Activated CD8-positive, alpha-beta T cell treated with anti-CD3 and anti-CD28 coated beads for 36 hours (primary cell): ENCODE data around the gene DNAJC4. TPM values are rescaled to one million over a fixed set of nuclear protein-coding genes. Genes with fewer than 3 reads are reported as not detected.

Experiments
- ATAC-seq: fragments of 200-7000 bp; cut with Tn5 transposase; one replicate; pipeline ENCODE4 v1.10.0; 2021; ENCODE audit warnings: mild to moderate bottlenecking, moderate library complexity
- CTCF ChIA-PET: fragments of 350-600 bp; sonication (Branson Sonifier 250); formaldehyde crosslinking; loops from one replicate; lab custom pipeline; 2021; ENCODE audit warnings: antibody characterized with exemption; lab: Charles Lee
- POLR2A ChIA-PET: fragments of 350-600 bp; sonication (Branson Sonifier 250); formaldehyde crosslinking; loops from one replicate; lab custom pipeline; 2021; ENCODE audit warnings: antibody characterized with exemption; lab: Charles Lee
- DNase-seq: peaks from one replicate; pipeline ENCODE4 v3.0.0-alpha.2; 2020
- H3K27ac Mint-ChIP-seq: one replicate; pipeline ENCODE4 v1.8.0; 2021; ENCODE audit warnings: mild to moderate bottlenecking, mixed read lengths
- H3K27me3 Mint-ChIP-seq: one replicate; pipeline ENCODE4 v1.8.0; 2021; ENCODE audit warnings: mixed read lengths
- H3K36me3 Mint-ChIP-seq: one replicate; pipeline ENCODE4 v1.8.0; 2021; ENCODE audit warnings: low read depth, mixed read lengths
- H3K4me1 Mint-ChIP-seq: one replicate; pipeline ENCODE4 v1.8.0; 2021; ENCODE audit warnings: low read depth, mixed read lengths
- H3K4me3 Mint-ChIP-seq: one replicate; pipeline ENCODE4 v1.8.0; 2021; ENCODE audit warnings: mild to moderate bottlenecking, moderate library complexity, mixed read lengths
- H3K9me3 Mint-ChIP-seq: one replicate; pipeline ENCODE4 v1.8.0; 2021; ENCODE audit warnings: mixed read lengths
- intact Hi-C: fragments of 100-400 bp; cut with micrococcal nuclease; formaldehyde crosslinking; loops from one replicate; pipeline ENCODE4 v1.10.0; 2022
- total RNA-seq, 2 experiments: library from RNA; stranded (reverse); gene quantifications; one replicate each; pipeline ENCODE4 v1.2.3, GENCODE V29; 2021
- TF ChIP-seq, protein P1 (sequence below): fragments of 200-600 bp; IDR thresholded peaks from one replicate; pipeline ENCODE4 v1.8.0; 2022; ENCODE audit warnings: antibody characterized with exemption, mild to moderate bottlenecking

DNAJC4 gene
- total RNA-seq, 2 experiments from 2014 or later: 25.8 to 26.1 TPM

DNA sequence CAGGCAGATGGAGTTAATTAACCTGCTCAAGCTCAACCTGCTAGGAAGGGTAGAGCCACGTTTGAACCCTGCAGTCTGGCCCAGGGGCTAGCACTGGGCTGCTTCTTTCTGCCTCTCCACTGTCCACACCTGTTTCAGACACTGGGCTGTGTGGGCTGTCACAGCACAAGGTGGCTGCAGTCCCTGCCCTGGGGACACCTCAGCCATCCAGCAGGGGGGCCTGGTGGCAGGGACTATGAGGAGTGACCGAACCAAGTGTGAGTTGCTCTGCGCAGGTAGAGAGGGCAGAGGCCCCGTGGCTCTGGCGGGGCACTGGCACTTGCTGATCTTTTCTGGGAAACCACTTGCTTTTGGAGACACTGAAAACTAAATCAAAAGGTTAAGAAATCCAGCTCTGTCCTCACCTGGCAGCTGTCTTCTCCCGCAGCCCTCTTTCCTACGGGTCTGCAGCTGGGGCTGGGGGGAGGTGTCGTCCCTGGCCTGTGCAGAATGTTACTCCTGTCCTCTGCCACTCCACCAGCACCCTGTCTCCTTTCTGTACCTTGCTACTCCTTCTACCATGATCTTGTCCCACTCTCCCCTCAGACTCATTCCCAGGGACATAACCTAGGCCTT lies 48.3 kb downstream of the DNAJC4 start:
- CTCF ChIA-PET: interaction anchor here (1.4 to 3.4 kb wide), 3 partner anchors 23 to 74 kb away, joined by 3 to 15 read pairs (median 4); partner anchors contain the start of gene CATSPERZ
- intact Hi-C loops: no loop called here
- H3K9me3 Mint-ChIP-seq: no peaks in the 10 kb centered on the region
- ATAC-seq (no peak), DNase-seq (no peak)
- POLR2A ChIA-PET: interaction anchor here (3.1 kb wide), 1 partner anchor 8 kb away, joined by 9 read pairs; no protein-coding TSS in a partner anchor
- peaks cover 4% of the 10 kb centered on the region for H3K4me1 Mint-ChIP-seq
- no peaks in the 10 kb centered on the region for H3K27me3 Mint-ChIP-seq
- H3K27ac Mint-ChIP-seq: no peak overlapping the region
- TF ChIP-seq, protein P1, sequence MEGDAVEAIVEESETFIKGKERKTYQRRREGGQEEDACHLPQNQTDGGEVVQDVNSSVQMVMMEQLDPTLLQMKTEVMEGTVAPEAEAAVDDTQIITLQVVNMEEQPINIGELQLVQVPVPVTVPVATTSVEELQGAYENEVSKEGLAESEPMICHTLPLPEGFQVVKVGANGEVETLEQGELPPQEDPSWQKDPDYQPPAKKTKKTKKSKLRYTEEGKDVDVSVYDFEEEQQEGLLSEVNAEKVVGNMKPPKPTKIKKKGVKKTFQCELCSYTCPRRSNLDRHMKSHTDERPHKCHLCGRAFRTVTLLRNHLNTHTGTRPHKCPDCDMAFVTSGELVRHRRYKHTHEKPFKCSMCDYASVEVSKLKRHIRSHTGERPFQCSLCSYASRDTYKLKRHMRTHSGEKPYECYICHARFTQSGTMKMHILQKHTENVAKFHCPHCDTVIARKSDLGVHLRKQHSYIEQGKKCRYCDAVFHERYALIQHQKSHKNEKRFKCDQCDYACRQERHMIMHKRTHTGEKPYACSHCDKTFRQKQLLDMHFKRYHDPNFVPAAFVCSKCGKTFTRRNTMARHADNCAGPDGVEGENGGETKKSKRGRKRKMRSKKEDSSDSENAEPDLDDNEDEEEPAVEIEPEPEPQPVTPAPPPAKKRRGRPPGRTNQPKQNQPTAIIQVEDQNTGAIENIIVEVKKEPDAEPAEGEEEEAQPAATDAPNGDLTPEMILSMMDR: no peak
- no peak overlapping the region for H3K4me3 Mint-ChIP-seq
- H3K36me3 Mint-ChIP-seq: peaks cover 6% of the 10 kb centered on the region

DNA sequence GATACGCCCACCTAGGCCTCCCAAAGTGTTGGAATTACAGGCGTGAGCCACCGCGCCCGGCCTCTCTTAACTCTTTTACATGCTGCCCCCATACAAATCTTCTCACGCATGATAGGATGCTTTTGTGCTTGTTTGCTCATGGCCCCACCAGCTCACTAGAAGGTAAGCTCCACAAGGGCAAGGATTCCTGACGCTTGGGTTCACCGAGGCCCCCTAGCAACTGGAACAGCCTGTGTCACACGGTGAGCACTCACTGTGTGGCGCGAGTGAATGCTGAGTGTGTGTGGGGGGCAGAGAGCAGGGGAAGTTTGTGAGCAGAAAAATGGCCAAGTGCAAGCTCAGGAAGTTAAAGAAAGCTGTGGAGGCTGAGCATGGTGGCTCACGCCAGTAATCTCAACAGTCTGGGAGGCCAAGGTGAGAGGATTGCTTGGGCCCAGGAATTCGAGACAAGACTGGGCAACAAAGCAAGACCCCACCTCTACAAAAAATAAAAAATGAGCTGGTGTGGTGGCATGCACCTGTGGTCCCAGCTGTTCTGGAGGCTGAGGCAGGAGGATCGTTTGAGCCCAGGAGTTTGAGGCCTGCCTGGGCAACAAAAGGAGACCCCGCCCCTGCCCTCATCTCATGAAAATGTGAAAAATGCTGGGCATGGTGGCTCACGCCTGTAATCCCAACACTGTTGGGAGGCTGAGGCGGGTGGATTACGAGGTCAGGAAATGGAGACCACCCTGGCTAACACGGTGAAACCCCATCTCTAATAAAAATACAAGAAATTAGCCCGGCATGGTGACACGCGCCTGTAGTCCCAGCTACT lies 51.8 kb downstream of the DNAJC4 start:
- no peaks in the 10 kb centered on the region for H3K27me3 Mint-ChIP-seq
- no peaks in the 10 kb centered on the region for H3K9me3 Mint-ChIP-seq
- H3K4me1 Mint-ChIP-seq: peaks cover 15% of the 10 kb centered on the region
- no peak for DNase-seq
- H3K36me3 Mint-ChIP-seq: peaks cover 6% of the 10 kb centered on the region
- CTCF ChIA-PET: interaction anchor here (0.8 to 8.1 kb wide), 4 partner anchors 21 to 78 kb away, joined by 3 to 77 read pairs (median 4); partner anchors contain the start of genes CATSPERZ, ESRRA, PRDX5 and TRMT112
- TF ChIP-seq, protein P1: no peak
- POLR2A ChIA-PET: interaction anchor here (0.6 to 4.7 kb wide), 3 partner anchors 11 to 22 kb away, joined by 3 to 47 read pairs (median 6); no protein-coding TSS in a partner anchor
- ATAC-seq: no peak
- no peak overlapping the region for H3K4me3 Mint-ChIP-seq
- intact Hi-C loops: no loop called here
- H3K27ac Mint-ChIP-seq: no peak overlapping the region

DNA sequence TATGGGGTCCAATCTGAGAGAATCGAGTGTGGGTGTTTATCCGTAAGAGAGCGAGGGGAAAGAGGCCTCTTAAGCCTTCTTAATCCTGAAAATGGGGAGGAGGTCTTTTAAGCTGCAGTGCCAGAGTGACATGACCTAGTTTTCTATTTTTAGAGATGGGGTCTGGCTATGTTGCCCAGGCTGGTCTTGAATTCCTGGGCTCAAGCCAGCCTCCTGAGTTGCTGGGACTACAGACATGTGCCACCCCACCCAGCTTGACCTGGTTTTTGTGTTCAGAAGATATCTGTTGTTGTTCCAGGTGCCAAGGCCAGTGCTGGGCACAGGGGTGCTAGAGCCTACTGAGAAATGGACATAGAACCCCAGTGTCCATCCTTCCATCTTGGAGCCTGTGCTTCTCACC lies 52.7 kb downstream of the DNAJC4 start:
- intact Hi-C loops: no loop called here
- H3K27me3 Mint-ChIP-seq: no peaks in the 10 kb centered on the region
- DNase-seq (no peak), ATAC-seq (no peak)
- POLR2A ChIA-PET: interaction anchor here (0.9 to 4.7 kb wide), 6 partner anchors 8 to 76 kb away, joined by 3 to 47 read pairs (median 4); partner anchors contain the start of genes CATSPERZ and FERMT3
- H3K9me3 Mint-ChIP-seq: no peaks in the 10 kb centered on the region
- CTCF ChIA-PET: interaction anchor here (1.0 to 8.1 kb wide), 5 partner anchors 11 to 35 kb away, joined by 3 to 77 read pairs (median 3); partner anchors contain the start of genes CATSPERZ, ESRRA, PRDX5 and TRMT112
- no peak overlapping the region for H3K27ac Mint-ChIP-seq
- H3K36me3 Mint-ChIP-seq: peaks cover 6% of the 10 kb centered on the region
- TF ChIP-seq, protein P1: no peak
- peaks cover 15% of the 10 kb centered on the region for H3K4me1 Mint-ChIP-seq
- peak overlapping the region; percentile 27 for H3K4me3 Mint-ChIP-seq

Other genes with a start within 250 kb of the DNAJC4 start
- 10 to 100 TPM; 70.1 to 73.9 TPM for gene OTUB1, start 244.1 kb upstream of the DNAJC4 start, total RNA-seq
- gene FLRT1, start 194.6 kb upstream of the DNAJC4 start, total RNA-seq: not detected
- gene MACROD1, start 64.4 kb upstream of the DNAJC4 start, total RNA-seq: 10 to 100 TPM; 38.7 to 38.8 TPM
- gene STIP1, start 44.4 kb upstream of the DNAJC4 start, total RNA-seq: 100 to 1,000 TPM; 396 to 416 TPM
- 100 to 1,000 TPM; 210 to 214 TPM for gene FERMT3, start 23.8 kb upstream of the DNAJC4 start, total RNA-seq
- gene TRPT1, start 4.4 kb upstream of the DNAJC4 start, total RNA-seq: 10 to 100 TPM; 33.7 to 41.5 TPM
- gene NUDT22, start 4.3 kb upstream of the DNAJC4 start, total RNA-seq: 10 to 100 TPM; 66.0 to 69.2 TPM
- gene VEGFB, start 4.0 kb downstream of the DNAJC4 start, total RNA-seq: 100 to 1,000 TPM in 1 of 2 experiments, 10 to 100 TPM in 1; 86.6 to 104 TPM
- gene FKBP2, start 10.5 kb downstream of the DNAJC4 start, total RNA-seq: 10 to 100 TPM; 23.5 to 26.9 TPM
- 100 to 1,000 TPM; 285 to 287 TPM for gene PPP1R14B, start 16.4 kb downstream of the DNAJC4 start, total RNA-seq
- 1 to 10 TPM; 8.7 to 9.6 TPM for gene PLCB3, start 21.0 kb downstream of the DNAJC4 start, total RNA-seq
- gene BAD, start 54.1 kb downstream of the DNAJC4 start, total RNA-seq: 10 to 100 TPM; 17.2 to 17.7 TPM
- gene GPR137, start 55.3 kb downstream of the DNAJC4 start, total RNA-seq: 10 to 100 TPM; 23.7 to 28.5 TPM
- under 1 TPM in 1 of 2 experiments, not detected in 1; 0.23 TPM for gene KCNK4, start 60.8 kb downstream of the DNAJC4 start, total RNA-seq
- gene CATSPERZ, start 69.8 kb downstream of the DNAJC4 start, total RNA-seq: under 1 TPM in 1 of 2 experiments, not detected in 1; 0.52 TPM
- 10 to 100 TPM; 37.5 to 42.4 TPM for gene ESRRA, start 75.0 kb downstream of the DNAJC4 start, total RNA-seq
- gene TRMT112, start 87.0 kb downstream of the DNAJC4 start, total RNA-seq: 100 to 1,000 TPM; 197 TPM
- 100 to 1,000 TPM; 103 to 105 TPM for gene PRDX5, start 87.6 kb downstream of the DNAJC4 start, total RNA-seq
- gene CCDC88B, start 109.7 kb downstream of the DNAJC4 start, total RNA-seq: 10 to 100 TPM; 65.8 to 76.1 TPM
- gene RPS6KA4, start 128.6 kb downstream of the DNAJC4 start, total RNA-seq: 10 to 100 TPM; 24.6 to 26.0 TPM